Endothelial cell of umbilical vein (primary cell): ENCODE results near the gene TBC1D17. TPM values are rescaled to one million over a fixed set of nuclear protein-coding genes. Genes with fewer than 3 reads are reported as not detected.

Experiments
- BruUV-seq: library from RNA; stranded (reverse); fragments of 400-500 nt; replicated peaks from 2 replicates; lab custom pipeline; 2021; lab: Mats Ljungman, UMichigan
- CTCF ChIA-PET: fragments of 300-600, 350-600 bp; sonication (Branson Sonifier 250); formaldehyde crosslinking; loops from one replicate; lab custom pipeline; 2021; ENCODE audit warnings: antibody characterized with exemption, inconsistent platforms; lab: Charles Lee
- POLR2A ChIA-PET: fragments of 300-600, 350-600 bp; sonication (Branson Sonifier 250); formaldehyde crosslinking; loops from one replicate; lab custom pipeline; 2021; ENCODE audit warnings: antibody characterized with exemption, inconsistent platforms; lab: Charles Lee
- DNase-seq: peaks from one replicate; pipeline ENCODE4 v3.0.0-alpha.2; 2011; ENCODE audit warnings: low read depth, low spot score
- FAIRE-seq: peaks from 2 replicates; lab custom pipeline; 2011; peaks lifted over from hg19 to GRCh38; lab: Jason Lieb, UNC
- H2AFZ ChIP-seq: 2 replicates; pipeline ENCODE4 v1.6.0; 2012; ENCODE audit warnings: low read depth, low read length, control low read depth, inconsistent platforms
- H3K27ac ChIP-seq: 2 replicates; pipeline ENCODE4 v1.5.1; 2011; ENCODE audit warnings: low read depth, mild to moderate bottlenecking, control low read depth, low read length, moderate library complexity; ENCODE audit not compliant: insufficient read depth
- H3K27me3 ChIP-seq, 2 experiments: 2 replicates each; pipeline versions ENCODE4 v1.6.0 to v1.6.1; 2011; ENCODE audit warnings: low read length in 2 of 2, mixed read lengths in 1 of 2; ENCODE audit not compliant: control insufficient read depth in 2 of 2, insufficient read depth in 2 of 2
- H3K36me3 ChIP-seq, 2 experiments: 2 replicates in 1 of 2; 3 replicates in 1 of 2; pipeline ENCODE4 v1.5.1; 2011; ENCODE audit warnings: low read length in 2 of 2, mild to moderate bottlenecking in 1 of 2, moderate library complexity in 1 of 2; ENCODE audit not compliant: control insufficient read depth in 2 of 2, insufficient read depth in 2 of 2; ENCODE audit errors: extremely low read depth in 1 of 2
- H3K4me1 ChIP-seq: 3 replicates; pipeline ENCODE4 v1.5.1; 2011; ENCODE audit warnings: mild to moderate bottlenecking, low read length; ENCODE audit not compliant: control insufficient read depth, insufficient read depth; ENCODE audit errors: extremely low read depth
- H3K4me2 ChIP-seq: 2 replicates; pipeline ENCODE4 v1.6.1; 2011; ENCODE audit warnings: low read length, control low read depth, mixed read lengths; ENCODE audit not compliant: insufficient read depth
- H3K4me3 ChIP-seq, 3 experiments: fragments of 200-600 bp in 1 of 3; sonication (generic), shearing (Covaris generic) in 1 of 3; replicated peaks in 1 of 3; 2 replicates each; pipeline ENCODE4 v1.5.1; 2011 to 2016; ENCODE audit warnings: control low read depth in 3 of 3, low read length in 3 of 3, mild to moderate bottlenecking in 2 of 3, inconsistent platforms in 1 of 3, low read depth in 1 of 3, moderate library complexity in 1 of 3; ENCODE audit not compliant: insufficient read depth in 1 of 3
- H3K79me2 ChIP-seq: 2 replicates; pipeline ENCODE4 v1.6.0; 2012; ENCODE audit warnings: low read length, inconsistent platforms; ENCODE audit not compliant: control insufficient read depth, insufficient read depth
- H3K9ac ChIP-seq: replicated peaks from 2 replicates; pipeline ENCODE3; 2011; ENCODE audit warnings: low read length, control low read depth; ENCODE audit not compliant: insufficient read depth; ENCODE audit errors: extremely low read depth
- H3K9me1 ChIP-seq: replicated peaks from 3 replicates; pipeline ENCODE4 v1.6.0; 2011; ENCODE audit warnings: mild to moderate bottlenecking, low read length; ENCODE audit not compliant: control insufficient read depth, insufficient read depth; ENCODE audit errors: extremely low read depth
- H3K9me3 ChIP-seq: replicated peaks from 2 replicates; pipeline ENCODE4 v1.5.1; 2012; ENCODE audit warnings: low read length, inconsistent platforms; ENCODE audit not compliant: control insufficient read depth, insufficient read depth
- H4K20me1 ChIP-seq: replicated peaks from 2 replicates; pipeline ENCODE3; 2011; ENCODE audit warnings: mild to moderate bottlenecking, low read length; ENCODE audit not compliant: control insufficient read depth, insufficient read depth; ENCODE audit errors: extremely low read depth
- EZH2 ChIP-seq: IDR thresholded peaks from 2 replicates; pipeline ENCODE4 v1.6.1; 2012; ENCODE audit warnings: borderline replicate concordance, low read depth, mild to moderate bottlenecking, moderate library complexity, low read length, inconsistent platforms; ENCODE audit not compliant: severe bottlenecking
- FOS ChIP-seq: IDR thresholded peaks from 2 replicates; pipeline ENCODE4 v1.6.1; 2011; ENCODE audit warnings: mild to moderate bottlenecking, low read length, moderate library complexity, borderline replicate concordance; ENCODE audit not compliant: insufficient read depth
- GATA2 ChIP-seq: IDR thresholded peaks from 2 replicates; pipeline ENCODE4 v1.7.0; 2011; ENCODE audit warnings: low read depth, mild to moderate bottlenecking, moderate library complexity, mixed read lengths, low read length; ENCODE audit not compliant: insufficient read length, insufficient read depth
- JUN ChIP-seq: IDR thresholded peaks from 2 replicates; pipeline ENCODE4 v1.6.1; 2011; ENCODE audit warnings: borderline replicate concordance, low read depth; ENCODE audit not compliant: insufficient read length, insufficient read depth
- MYC ChIP-seq: IDR thresholded peaks from one replicate; pipeline ENCODE4 v1.6.1; 2011; ENCODE audit warnings: mild to moderate bottlenecking, low read depth, low read length
- POLR2A ChIP-seq: IDR thresholded peaks from 2 replicates; pipeline ENCODE4 v1.6.1; 2012; ENCODE audit warnings: low read depth, mild to moderate bottlenecking, control low read depth, low read length
- POLR2AphosphoS5 ChIP-seq: IDR thresholded peaks from 2 replicates; pipeline ENCODE4 v1.6.1; 2012; ENCODE audit warnings: low read depth, mild to moderate bottlenecking, control low read depth, low read length, moderate library complexity; ENCODE audit not compliant: insufficient read depth
- dilution Hi-C: fragments of 300-500 bp; cut with MboI; formaldehyde crosslinking; loops from one replicate; pipeline ENCODE4 v1.15.0; 2019; ENCODE audit warnings: low sequenced_read_pairs; ENCODE audit not compliant: extremely low pct_ligation_motif_present
- intact Hi-C: fragments of 100-400 bp; cut with micrococcal nuclease; formaldehyde crosslinking; loops from one replicate; pipeline ENCODE4 v1.10.0; 2022
- polyA plus RNA-seq, 4 experiments: library from polyadenylated mRNA; depleted of rRNA in 3 of 4; stranded (reverse) in 3 of 4; unstranded in 1 of 4; fragments of >200 nt; gene quantifications; 2 replicates each; pipeline versions ENCODE4 v1.2.1 to v1.2.3, GENCODE V29; 2011 to 2012; ENCODE audit warnings: missing spikeins in 1 of 4
- total RNA-seq: library from RNA; stranded (reverse); gene quantifications from 2 replicates; pipeline ENCODE4 v1.2.3, GENCODE V29; 2021
- TF ChIP-seq, protein P1 (sequence below): IDR thresholded peaks from 2 replicates; pipeline ENCODE4 v1.6.1; 2011; ENCODE audit not compliant: insufficient read depth, insufficient read length
- TF ChIP-seq, protein P2 (sequence below), 2 donors: IDR thresholded peaks; 1 replicate in 1 of 2; 2 replicates in 1 of 2; pipeline ENCODE4 v1.5.1; 2011; ENCODE audit warnings: low read length in 2 of 2, mild to moderate bottlenecking in 2 of 2, moderate library complexity in 2 of 2, control low read depth in 1 of 2, inconsistent platforms in 1 of 2, low read depth in 1 of 2; ENCODE audit not compliant: insufficient read depth in 1 of 2; ENCODE audit errors: extremely low read depth in 1 of 2

Gene TBC1D17
- total and polyA plus RNA-seq, 2 donors (not counting 3 experiments of a cell fraction or from before 2014, with no cell fraction given) = 34.2 to 39.3 TPM

DNA sequence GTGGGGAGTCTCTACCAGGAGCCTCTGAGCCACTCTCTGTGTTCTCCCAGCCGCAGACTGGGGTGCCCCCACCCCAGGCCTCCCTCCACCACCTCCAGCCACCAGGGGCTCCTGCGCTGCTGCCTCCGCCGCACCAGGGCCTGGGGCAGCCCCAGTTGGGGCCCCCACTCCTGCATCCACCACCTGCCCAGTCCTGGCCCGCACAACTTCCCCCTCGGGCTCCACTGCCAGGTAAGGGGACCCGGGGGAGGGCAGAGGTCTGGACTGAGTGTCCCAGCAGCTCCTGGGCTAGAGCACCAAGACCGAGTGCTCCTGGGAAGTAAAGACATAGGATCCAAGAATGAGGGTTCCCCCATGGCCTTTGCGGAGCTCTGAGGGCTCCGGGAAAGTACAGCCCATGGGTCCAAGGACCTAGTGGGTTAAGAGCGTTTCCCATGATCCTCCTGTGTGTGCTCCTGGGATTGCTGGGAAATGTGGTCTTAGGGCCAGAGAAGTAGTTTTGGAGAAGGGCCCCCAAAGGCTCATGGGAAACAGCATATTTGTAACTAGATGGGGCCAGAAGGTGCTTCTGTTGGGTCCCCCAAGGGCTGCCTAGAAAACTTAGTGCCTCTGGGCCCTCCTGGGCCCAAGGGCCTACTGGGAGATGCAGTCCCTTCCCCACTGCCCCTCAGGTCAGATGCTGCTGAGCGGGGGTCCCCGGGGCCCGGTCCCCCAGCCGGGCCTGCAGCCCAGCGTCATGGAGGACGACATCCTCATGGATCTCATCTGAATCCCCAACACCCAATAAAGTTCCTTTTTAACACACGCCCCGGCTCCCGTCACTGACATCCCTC is 41.1 kb upstream of the TBC1D17 start:
- Histone ChIP-seq H3K27ac (no peak overlapping the region), H3K9me1 (no peaks in the 10 kb centered on the region), H3K9me3 (no peaks in the 10 kb centered on the region), H3K36me3 (peaks cover 7 to 55% of the 10 kb centered on the region in 2 experiments), H3K79me2 (no peaks in the 10 kb centered on the region), H4K20me1 (no peaks in the 10 kb centered on the region), H3K4me1 (peaks cover 8% of the 10 kb centered on the region), H3K27me3 (no peaks in the 10 kb centered on the region), H2AFZ (no peak overlapping the region), H3K4me2 (no peak overlapping the region), H3K9ac (no peak overlapping the region), H3K4me3 (no peak overlapping the region)
- DNase-seq (no peak), FAIRE-seq (no peak)
- intact Hi-C loops = no loop called here
- POLR2A ChIA-PET = no interaction called here
- no TSS peak for BruUV-seq
- no peak for TF ChIP-seq JUN
- TF ChIP-seq EZH2 = no peak
- TF ChIP-seq MYC = no peak
- TF ChIP-seq POLR2AphosphoS5 = no peak
- TF ChIP-seq POLR2A = no peak
- no peak for TF ChIP-seq GATA2
- no peak for TF ChIP-seq FOS
- CTCF ChIA-PET = no interaction called here
- dilution Hi-C loops = no loop called here

DNA sequence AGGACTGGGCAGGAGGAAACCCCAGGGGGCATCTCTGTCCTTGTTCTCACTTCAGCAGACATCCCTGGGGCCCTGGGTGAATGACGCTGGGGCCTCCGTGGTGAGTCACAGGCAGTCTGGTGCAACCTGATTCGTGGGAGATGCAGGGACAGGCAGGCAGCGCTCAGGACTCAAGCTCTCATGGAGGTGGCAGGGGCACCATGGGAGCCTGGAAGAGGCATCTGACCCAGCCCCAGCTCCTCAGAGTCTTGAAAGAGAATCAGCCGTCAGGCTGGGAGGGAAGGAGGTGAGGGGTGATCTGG is 40.5 kb upstream of the TBC1D17 start:
- TF ChIP-seq POLR2AphosphoS5 = no peak
- TF ChIP-seq JUN = no peak
- no peak for TF ChIP-seq EZH2
- TF ChIP-seq MYC = no peak
- TF ChIP-seq, protein P1, sequence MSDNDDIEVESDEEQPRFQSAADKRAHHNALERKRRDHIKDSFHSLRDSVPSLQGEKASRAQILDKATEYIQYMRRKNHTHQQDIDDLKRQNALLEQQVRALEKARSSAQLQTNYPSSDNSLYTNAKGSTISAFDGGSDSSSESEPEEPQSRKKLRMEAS = no peak
- TF ChIP-seq POLR2A = no peak
- TF ChIP-seq GATA2 = no peak
- TF ChIP-seq FOS = no peak
- TF ChIP-seq, protein P2, sequence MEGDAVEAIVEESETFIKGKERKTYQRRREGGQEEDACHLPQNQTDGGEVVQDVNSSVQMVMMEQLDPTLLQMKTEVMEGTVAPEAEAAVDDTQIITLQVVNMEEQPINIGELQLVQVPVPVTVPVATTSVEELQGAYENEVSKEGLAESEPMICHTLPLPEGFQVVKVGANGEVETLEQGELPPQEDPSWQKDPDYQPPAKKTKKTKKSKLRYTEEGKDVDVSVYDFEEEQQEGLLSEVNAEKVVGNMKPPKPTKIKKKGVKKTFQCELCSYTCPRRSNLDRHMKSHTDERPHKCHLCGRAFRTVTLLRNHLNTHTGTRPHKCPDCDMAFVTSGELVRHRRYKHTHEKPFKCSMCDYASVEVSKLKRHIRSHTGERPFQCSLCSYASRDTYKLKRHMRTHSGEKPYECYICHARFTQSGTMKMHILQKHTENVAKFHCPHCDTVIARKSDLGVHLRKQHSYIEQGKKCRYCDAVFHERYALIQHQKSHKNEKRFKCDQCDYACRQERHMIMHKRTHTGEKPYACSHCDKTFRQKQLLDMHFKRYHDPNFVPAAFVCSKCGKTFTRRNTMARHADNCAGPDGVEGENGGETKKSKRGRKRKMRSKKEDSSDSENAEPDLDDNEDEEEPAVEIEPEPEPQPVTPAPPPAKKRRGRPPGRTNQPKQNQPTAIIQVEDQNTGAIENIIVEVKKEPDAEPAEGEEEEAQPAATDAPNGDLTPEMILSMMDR (IDR thresholded peaks at IDR 0.05; ENCODE audit: extremely low read depth in 1 of 2, insufficient read depth in 1 of 2, low read depth in 1 of 2, low read length in 2 of 2) = no peak
- dilution Hi-C loops (no loop called here), intact Hi-C loops (no loop called here)
- H3K79me2 ChIP-seq = no peaks in the 10 kb centered on the region
- H3K4me2 ChIP-seq = no peak overlapping the region
- H4K20me1 ChIP-seq = no peaks in the 10 kb centered on the region
- no peaks in the 10 kb centered on the region for H3K9me1 ChIP-seq
- FAIRE-seq = no peak
- H3K4me1 ChIP-seq = peaks cover 8% of the 10 kb centered on the region
- CTCF ChIA-PET = no interaction called here
- BruUV-seq = no TSS peak
- peaks cover 6 to 49% of the 10 kb centered on the region in 2 experiments for H3K36me3 ChIP-seq
- H3K27ac ChIP-seq = no peak overlapping the region
- H3K9ac ChIP-seq = no peak overlapping the region
- H3K27me3 ChIP-seq = no peaks in the 10 kb centered on the region
- POLR2A ChIA-PET = no interaction called here
- no peaks in the 10 kb centered on the region for H3K9me3 ChIP-seq
- H2AFZ ChIP-seq = no peak overlapping the region
- DNase-seq = no peak
- H3K4me3 ChIP-seq = no peak overlapping the region
